ENCODE data around the gene CMIP.

The CMIP gene

DNA sequence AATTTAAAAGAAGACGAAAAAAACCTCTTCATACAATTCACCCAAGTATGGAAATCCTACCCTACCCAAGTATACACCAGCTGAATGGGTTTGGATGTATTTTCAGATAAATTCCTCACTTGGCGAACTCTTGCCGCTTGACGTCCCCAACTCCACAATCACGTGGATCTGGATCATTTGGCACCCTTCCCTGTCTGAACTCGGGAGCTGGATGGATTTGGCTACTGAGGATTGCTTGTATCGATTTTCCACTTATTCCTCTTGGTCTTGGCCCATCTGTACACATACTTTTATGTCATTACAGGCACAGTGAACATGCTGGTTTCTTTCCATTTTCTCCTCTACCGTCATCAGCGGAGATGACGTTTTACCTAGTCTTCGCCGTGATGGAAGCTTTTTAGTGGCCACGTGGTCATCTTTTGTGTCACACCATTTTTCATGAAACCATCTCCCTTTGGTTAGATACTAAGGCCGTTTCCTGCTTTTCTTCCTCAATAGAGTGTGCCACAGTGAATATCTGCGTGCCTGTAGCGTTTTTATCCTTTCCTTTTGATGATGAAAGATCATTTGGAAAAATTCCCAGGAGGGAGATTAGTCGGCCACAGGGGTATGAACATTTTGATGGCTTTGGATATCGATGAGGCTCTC, 47.1 kb downstream of the CMIP start:
- Histone ChIP-seq H3K4me3 (ENCODE audit: low read length, poor library complexity, severe bottlenecking) (no peak overlapping the region), H3F3A (ENCODE audit: low read depth) (no peaks in the 10 kb centered on the region), H3K4me1 (ENCODE audit: insufficient read depth, low read length, poor library complexity, severe bottlenecking) (peaks cover 8% of the 10 kb centered on the region), H3K4me2 (ENCODE audit: low read depth, low read length, poor library complexity, severe bottlenecking) (no peak overlapping the region), H2AFZ (ENCODE audit: low read length) (no peak overlapping the region), H3K79me2 (ENCODE audit: insufficient read depth, low read length) (peaks cover 68% of the 10 kb centered on the region), H3K9me2 (replicated peaks; ENCODE audit: low read depth, low read length) (no peaks in the 10 kb centered on the region), H3K36me3 (ENCODE audit: insufficient read depth, low read length) (no peaks in the 10 kb centered on the region; the same call in 1 of the 2 replicates), H4K20me1 (ENCODE audit: insufficient read depth, low read length, poor library complexity, severe bottlenecking) (peaks cover 6% of the 10 kb centered on the region), H3K27me3 (ENCODE audit: insufficient read depth, low read length, poor library complexity, severe bottlenecking) (no peaks in the 10 kb centered on the region), H3K9me3 (ENCODE audit: insufficient read depth, low read depth, low read length) (no peaks in the 10 kb centered on the region), H3K9ac (ENCODE audit: low read depth, low read length, poor library complexity, severe bottlenecking) (no peak overlapping the region)
- TF ChIP-seq EZH2phosphoT487 (IDR thresholded peaks at IDR 0.05; ENCODE audit: borderline replicate concordance) (no peak), CTCF (conservative IDR thresholded peaks at IDR 0.05; ENCODE audit: low read length) (no peak)

DNA sequence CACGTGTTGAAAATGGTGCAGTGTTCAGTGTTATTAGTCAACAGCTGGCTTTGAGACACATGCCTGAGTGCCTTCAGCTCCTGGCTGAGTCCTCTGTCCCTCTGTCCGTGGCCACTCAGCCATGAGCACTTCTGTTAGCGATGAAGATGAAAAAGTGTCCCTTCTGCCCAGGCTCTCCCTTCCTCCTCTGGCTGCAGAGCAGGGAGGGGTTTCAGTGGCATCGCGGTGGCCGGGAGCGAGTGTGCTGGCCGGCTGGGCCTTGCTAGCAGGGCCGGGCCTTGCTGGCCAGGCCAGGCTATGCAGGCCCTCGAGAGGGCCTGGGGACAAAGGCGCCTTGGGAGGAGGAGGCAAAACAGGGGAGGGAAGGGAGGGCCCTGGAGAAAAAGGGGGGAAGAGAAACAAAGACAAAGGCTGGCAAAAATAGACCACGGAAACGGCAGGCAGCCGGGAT, 47.7 kb downstream of the CMIP start:
- H3K9ac ChIP-seq (ENCODE audit: low read depth, low read length, poor library complexity, severe bottlenecking) = no peak overlapping the region
- no peaks in the 10 kb centered on the region for H3K9me2 ChIP-seq (replicated peaks; ENCODE audit: low read depth, low read length)
- H3K36me3 ChIP-seq (ENCODE audit: insufficient read depth, low read length) = no peaks in the 10 kb centered on the region; the same call in 1 of the 2 replicates
- no peaks in the 10 kb centered on the region for H3K27me3 ChIP-seq (ENCODE audit: insufficient read depth, low read length, poor library complexity, severe bottlenecking)
- no peak for TF ChIP-seq CTCF (conservative IDR thresholded peaks at IDR 0.05; ENCODE audit: low read length)
- no peak for TF ChIP-seq EZH2phosphoT487 (IDR thresholded peaks at IDR 0.05; ENCODE audit: borderline replicate concordance)
- H3K4me1 ChIP-seq (ENCODE audit: insufficient read depth, low read length, poor library complexity, severe bottlenecking) = peaks cover 8% of the 10 kb centered on the region
- H3K4me2 ChIP-seq (ENCODE audit: low read depth, low read length, poor library complexity, severe bottlenecking) = no peak overlapping the region
- peaks cover 70% of the 10 kb centered on the region for H3K79me2 ChIP-seq (ENCODE audit: insufficient read depth, low read length)
- peaks cover 6% of the 10 kb centered on the region for H4K20me1 ChIP-seq (ENCODE audit: insufficient read depth, low read length, poor library complexity, severe bottlenecking)
- H3K9me3 ChIP-seq (ENCODE audit: insufficient read depth, low read depth, low read length) = no peaks in the 10 kb centered on the region
- no peak overlapping the region for H3K4me3 ChIP-seq (ENCODE audit: low read length, poor library complexity, severe bottlenecking)
- no peaks in the 10 kb centered on the region for H3F3A ChIP-seq (ENCODE audit: low read depth)
- H2AFZ ChIP-seq (ENCODE audit: low read length) = no peak overlapping the region

DNA sequence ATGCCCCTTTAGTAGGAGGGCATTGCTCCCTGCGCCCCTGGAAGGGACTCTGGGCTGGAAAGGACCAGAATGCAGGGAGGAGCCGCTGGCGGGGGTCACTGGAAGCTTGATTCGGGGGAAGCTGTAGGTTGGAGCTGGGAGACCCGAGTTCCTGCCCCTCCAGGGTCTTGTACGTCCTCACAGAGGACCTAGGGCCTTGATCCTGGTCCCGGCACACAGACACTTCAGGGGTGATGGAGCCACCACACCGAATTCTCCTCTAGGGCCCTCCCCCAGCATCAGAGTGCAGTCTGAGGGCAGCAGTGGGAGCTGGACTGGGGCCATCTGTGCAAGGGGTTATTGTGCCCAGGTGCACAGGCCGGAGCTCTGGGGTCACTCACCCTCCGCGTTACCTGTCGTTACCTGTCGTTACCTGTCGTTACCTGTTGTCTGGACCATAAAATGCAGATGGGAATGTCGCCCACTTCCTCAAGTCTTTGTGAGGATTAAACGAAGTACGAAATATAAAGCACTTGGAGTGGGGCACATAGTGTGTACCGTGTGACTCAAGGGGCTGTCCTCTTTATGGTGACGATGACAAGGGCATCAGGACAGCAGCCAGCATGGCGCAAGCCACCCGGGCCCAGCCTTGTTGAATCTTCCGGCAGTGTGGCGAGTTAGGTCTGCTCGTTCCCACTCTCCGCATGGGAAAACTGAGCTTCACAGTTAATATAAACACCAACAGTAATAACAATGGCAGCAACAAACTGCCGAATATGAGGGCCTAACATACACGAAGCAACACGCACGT, 48.6 kb downstream of the CMIP start:
- peaks cover 8% of the 10 kb centered on the region for H3K4me1 ChIP-seq (ENCODE audit: insufficient read depth, low read length, poor library complexity, severe bottlenecking)
- H2AFZ ChIP-seq (ENCODE audit: low read length) = no peak overlapping the region
- peaks cover 6% of the 10 kb centered on the region for H4K20me1 ChIP-seq (ENCODE audit: insufficient read depth, low read length, poor library complexity, severe bottlenecking)
- H3K27me3 ChIP-seq (ENCODE audit: insufficient read depth, low read length, poor library complexity, severe bottlenecking) = no peaks in the 10 kb centered on the region
- H3K9ac ChIP-seq (ENCODE audit: low read depth, low read length, poor library complexity, severe bottlenecking) = no peak overlapping the region
- no peak overlapping the region for H3K4me2 ChIP-seq (ENCODE audit: low read depth, low read length, poor library complexity, severe bottlenecking)
- TF ChIP-seq EZH2phosphoT487 (IDR thresholded peaks at IDR 0.05; ENCODE audit: borderline replicate concordance) (no peak), CTCF (conservative IDR thresholded peaks at IDR 0.05; ENCODE audit: low read length) (no peak)
- no peaks in the 10 kb centered on the region for H3F3A ChIP-seq (ENCODE audit: low read depth)
- no peak overlapping the region for H3K4me3 ChIP-seq (ENCODE audit: low read length, poor library complexity, severe bottlenecking)
- H3K79me2 ChIP-seq (ENCODE audit: insufficient read depth, low read length) = peaks cover 72% of the 10 kb centered on the region
- no peaks in the 10 kb centered on the region for H3K9me3 ChIP-seq (ENCODE audit: insufficient read depth, low read depth, low read length)
- no peaks in the 10 kb centered on the region for H3K9me2 ChIP-seq (replicated peaks; ENCODE audit: low read depth, low read length)
- no peaks in the 10 kb centered on the region; the same call in 1 of the 2 replicates for H3K36me3 ChIP-seq (ENCODE audit: insufficient read depth, low read length)

Measured in Loucy (cell line).